Effector memory CD4-positive, alpha-beta T cell (primary cell): Measurements from ENCODE around the gene SHC3.

Experiments
- DNase-seq, 3 donors: peaks; one replicate each; pipeline ENCODE4 v3.0.0-alpha.2; 2020
- H3K27ac ChIP-seq: 2 replicates; pipeline ENCODE4 v1.7.0; 2013; ENCODE audit warnings: mild to moderate bottlenecking, low read length, moderate library complexity; ENCODE audit not compliant: insufficient read depth, poor library complexity, severe bottlenecking
- H3K27me3 ChIP-seq: replicated peaks from 2 replicates; pipeline ENCODE4 v1.7.0; 2013; ENCODE audit warnings: mild to moderate bottlenecking, low read length; ENCODE audit not compliant: insufficient read depth, control insufficient read depth, poor library complexity, severe bottlenecking
- H3K36me3 ChIP-seq: 2 replicates; pipeline ENCODE4 v1.7.0; 2013; ENCODE audit warnings: mild to moderate bottlenecking, low read length, moderate library complexity; ENCODE audit not compliant: control insufficient read depth, insufficient read depth
- H3K4me1 ChIP-seq: 2 replicates; pipeline ENCODE4 v1.7.0; 2013; ENCODE audit warnings: low read length, mild to moderate bottlenecking; ENCODE audit not compliant: control insufficient read depth, insufficient read depth, poor library complexity, severe bottlenecking
- H3K4me3 ChIP-seq: 2 replicates; pipeline ENCODE4 v1.7.0; 2013; ENCODE audit warnings: low read length, low read depth, mild to moderate bottlenecking; ENCODE audit not compliant: insufficient read depth, poor library complexity, severe bottlenecking
- H3K9me3 ChIP-seq: 2 replicates; pipeline ENCODE4 v1.7.0; 2013; ENCODE audit warnings: mild to moderate bottlenecking, low read length, moderate library complexity; ENCODE audit not compliant: control insufficient read depth

SHC3 gene

DNA sequence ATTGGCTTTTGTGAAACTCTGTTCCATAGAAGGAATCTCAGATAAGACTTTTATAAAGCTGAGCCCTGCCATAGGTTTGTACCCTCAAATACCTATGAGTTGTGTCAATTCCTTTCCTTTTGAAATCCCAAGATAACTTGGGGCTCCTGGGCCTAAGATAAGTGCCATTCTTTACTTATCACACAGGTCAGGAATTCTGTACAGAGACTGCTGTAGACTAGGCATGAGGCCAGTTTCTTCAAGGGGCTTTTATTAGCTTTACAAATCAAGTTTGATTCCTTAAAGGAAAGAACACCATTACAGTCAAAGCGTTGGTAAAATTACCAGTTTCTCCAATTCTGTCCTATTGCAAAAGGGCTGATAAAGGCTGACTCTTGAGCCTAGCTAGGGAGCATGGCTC lies 39.2 kb downstream of the SHC3 start:
- H3K4me1 ChIP-seq, result no peaks in the 10 kb centered on the region
- no peak for DNase-seq
- H3K27ac ChIP-seq, result no peak overlapping the region
- H3K9me3 ChIP-seq, result no peaks in the 10 kb centered on the region
- H3K36me3 ChIP-seq, result no peaks in the 10 kb centered on the region
- no peaks in the 10 kb centered on the region for H3K27me3 ChIP-seq
- H3K4me3 ChIP-seq, result no peak overlapping the region

GRCh38 chr9:89138463-89139390 lies 39.9 kb downstream of the SHC3 start:
- no peak overlapping the region for H3K4me3 ChIP-seq
- H3K27me3 ChIP-seq, result no peaks in the 10 kb centered on the region
- H3K9me3 ChIP-seq, result no peaks in the 10 kb centered on the region
- no peak for DNase-seq
- no peaks in the 10 kb centered on the region for H3K36me3 ChIP-seq
- H3K4me1 ChIP-seq, result no peaks in the 10 kb centered on the region
- no peak overlapping the region for H3K27ac ChIP-seq

GRCh38 chr9:89137542-89138462 lies 40.8 kb downstream of the SHC3 start:
- H3K4me3 ChIP-seq, result no peak overlapping the region
- no peaks in the 10 kb centered on the region for H3K36me3 ChIP-seq
- no peaks in the 10 kb centered on the region for H3K27me3 ChIP-seq
- no peak for DNase-seq
- H3K9me3 ChIP-seq, result no peaks in the 10 kb centered on the region
- no peak overlapping the region for H3K27ac ChIP-seq
- H3K4me1 ChIP-seq, result no peaks in the 10 kb centered on the region

DNA sequence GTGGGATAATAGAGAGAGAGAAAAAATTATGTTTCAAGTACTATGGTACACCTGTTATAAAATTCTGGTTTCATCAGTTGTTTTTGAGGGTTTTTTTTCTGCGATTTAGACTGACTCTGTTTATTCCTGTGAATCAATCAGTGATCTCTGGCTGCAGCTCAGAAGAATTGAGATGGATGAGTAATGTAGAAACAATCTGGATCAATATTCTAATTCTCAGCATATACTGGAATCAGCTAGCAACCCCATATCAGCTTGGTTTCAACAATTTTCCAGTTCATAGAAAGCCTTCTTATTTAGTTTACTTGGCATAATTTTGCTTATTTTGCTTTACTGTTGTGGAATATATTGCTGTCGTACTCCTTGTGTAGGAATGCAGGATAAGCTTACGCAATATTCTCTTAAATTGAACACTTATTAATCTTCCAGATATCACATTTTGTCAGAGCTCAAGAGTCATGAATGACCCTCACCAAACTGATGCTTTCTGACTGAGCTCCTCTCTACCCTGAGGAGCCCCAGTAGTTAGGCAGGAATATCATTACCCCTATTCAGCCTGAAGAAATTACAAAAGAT lies 42.9 kb downstream of the SHC3 start:
- Histone ChIP-seq H3K4me3 (no peak overlapping the region), H3K36me3 (no peaks in the 10 kb centered on the region), H3K27me3 (no peaks in the 10 kb centered on the region), H3K9me3 (no peaks in the 10 kb centered on the region), H3K4me1 (no peaks in the 10 kb centered on the region), H3K27ac (no peak overlapping the region)
- no peak for DNase-seq

- no peaks in the 10 kb centered on the region for H3K27me3 ChIP-seq
- no peaks in the 10 kb centered on the region for H3K9me3 ChIP-seq
- no peaks in the 10 kb centered on the region for H3K36me3 ChIP-seq
- no peak overlapping the region for H3K4me3 ChIP-seq
- no peak overlapping the region for H3K27ac ChIP-seq
- DNase-seq, result no peak
- no peaks in the 10 kb centered on the region for H3K4me1 ChIP-seq
Observed at GRCh38 chr9:89134709-89135108, 43.9 kb downstream of the SHC3 start.

DNA sequence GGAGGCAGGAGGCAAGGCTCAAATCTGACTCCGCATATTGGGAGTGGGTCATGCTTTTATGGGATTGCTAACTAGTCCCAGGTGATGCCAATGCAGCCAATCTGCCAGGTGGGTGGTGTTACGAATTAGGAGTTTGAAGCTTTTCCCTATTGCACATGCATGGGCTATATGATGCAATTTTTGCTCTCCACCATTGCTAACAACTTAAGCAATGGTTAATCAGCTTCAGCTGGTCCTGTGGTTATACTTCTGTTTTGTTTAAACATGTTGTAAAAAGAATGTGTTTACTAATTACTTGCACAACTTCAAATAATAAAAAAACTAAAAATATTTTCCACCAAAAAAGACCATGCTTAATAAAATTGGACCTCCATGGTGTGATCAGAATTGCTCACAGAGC lies 55.7 kb downstream of the SHC3 start:
- no peaks in the 10 kb centered on the region for H3K27me3 ChIP-seq
- no peak overlapping the region for H3K4me3 ChIP-seq
- H3K36me3 ChIP-seq, result no peaks in the 10 kb centered on the region
- no peaks in the 10 kb centered on the region for H3K4me1 ChIP-seq
- DNase-seq, result no peak
- H3K9me3 ChIP-seq, result no peaks in the 10 kb centered on the region
- no peak overlapping the region for H3K27ac ChIP-seq

DNA sequence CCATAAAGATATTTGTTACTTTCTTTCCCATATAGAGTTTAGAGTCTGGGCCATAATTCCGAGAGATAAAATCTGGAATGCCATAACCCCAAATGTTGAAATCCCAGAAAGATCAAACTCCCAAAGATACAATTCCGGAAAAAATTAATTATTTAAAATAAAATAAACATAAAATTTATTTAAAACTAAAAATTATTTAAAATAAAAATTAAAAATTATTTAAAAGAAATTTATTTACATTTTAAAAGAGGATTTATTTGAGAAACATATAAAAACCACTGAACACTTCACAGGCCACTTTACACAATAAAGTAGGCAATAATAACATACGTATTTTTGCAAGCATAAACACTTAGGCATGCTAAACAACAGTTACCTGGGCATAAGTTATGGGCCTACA lies 57.9 kb downstream of the SHC3 start:
- Histone ChIP-seq H3K27me3 (no peaks in the 10 kb centered on the region), H3K4me1 (no peaks in the 10 kb centered on the region), H3K4me3 (no peak overlapping the region), H3K9me3 (no peaks in the 10 kb centered on the region), H3K36me3 (no peaks in the 10 kb centered on the region), H3K27ac (no peak overlapping the region)
- no peak for DNase-seq

DNA sequence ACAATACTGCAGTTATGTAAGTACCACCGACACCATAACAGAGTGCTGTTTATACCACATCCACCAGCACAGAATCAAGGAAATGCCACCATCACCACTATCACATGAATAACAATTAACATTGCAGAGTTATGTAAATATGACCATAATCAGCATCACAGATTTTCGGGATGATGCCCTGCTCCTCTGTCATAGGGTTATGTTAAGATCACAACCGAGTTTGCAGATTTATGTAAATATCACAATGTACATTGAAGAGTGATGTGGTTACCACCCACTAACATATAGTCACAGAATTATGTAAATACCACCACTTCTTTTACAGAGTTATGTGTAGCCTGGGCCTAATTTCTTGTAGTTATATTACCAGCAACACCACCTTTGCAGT lies 61.8 kb downstream of the SHC3 start:
- no peak for DNase-seq
- H3K36me3 ChIP-seq, result no peaks in the 10 kb centered on the region

GRCh38 chr9:89116064-89116804 lies 62.4 kb downstream of the SHC3 start:
- Histone ChIP-seq H3K4me3 (no peak overlapping the region), H3K9me3 (no peaks in the 10 kb centered on the region), H3K27me3 (no peaks in the 10 kb centered on the region), H3K27ac (no peak overlapping the region), H3K4me1 (no peaks in the 10 kb centered on the region), H3K36me3 (no peaks in the 10 kb centered on the region)
- no peak for DNase-seq

More for the DNA sequence above, 61.8 kb downstream of the SHC3 start:
- Histone ChIP-seq H3K27ac (no peak overlapping the region), H3K27me3 (no peaks in the 10 kb centered on the region), H3K4me3 (no peak overlapping the region), H3K4me1 (no peaks in the 10 kb centered on the region), H3K9me3 (no peaks in the 10 kb centered on the region)
